ENCODE measurements around the gene FBXL14.
"Not testable (repeated sequence)": the region's sequence is repeated elsewhere in the genome, so short reads cannot be mapped to it uniquely, and the experiment has no call there.

FBXL14 gene

DNA sequence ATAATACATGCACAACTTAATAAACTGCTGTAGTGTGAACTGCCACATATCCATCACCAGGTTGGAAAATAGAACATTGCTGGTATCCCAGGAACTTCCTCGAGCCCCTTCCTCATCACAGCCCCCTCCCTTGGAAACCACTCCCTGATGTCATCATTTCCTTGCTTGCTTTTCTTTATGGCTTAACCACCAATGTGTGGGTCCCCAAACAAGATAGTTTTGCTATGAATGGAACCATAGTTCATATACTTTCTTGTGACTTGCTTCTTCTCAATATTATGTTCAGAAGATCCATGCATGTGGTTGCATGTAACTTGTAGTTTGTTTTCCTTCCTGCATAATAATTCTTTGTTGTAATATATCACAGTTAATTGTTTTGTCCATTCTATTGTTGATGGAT lies 25.7 kb upstream of the FBXL14 start:
- DNase-seq (ENCODE audit: low read depth, low spot score), result no peak

DNA sequence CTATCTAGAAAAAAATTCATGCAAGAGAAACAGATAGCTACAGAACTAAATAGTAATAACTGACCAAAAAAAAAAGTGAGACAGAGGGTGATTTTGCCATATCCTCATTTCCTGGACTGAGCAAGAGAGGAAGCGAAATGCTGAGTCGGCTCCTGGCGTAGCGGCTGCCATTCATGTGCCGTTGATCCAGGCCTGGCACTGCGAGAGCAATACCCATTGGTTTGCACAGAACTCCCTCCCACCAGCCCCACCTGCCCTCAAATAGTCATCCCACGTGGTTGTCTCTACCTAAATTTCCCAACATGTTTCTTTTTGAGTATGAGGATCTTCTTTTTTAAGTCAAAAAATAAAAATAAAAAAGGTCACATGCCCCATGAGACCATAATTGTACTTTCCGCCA lies 25.2 kb upstream of the FBXL14 start:
- no peak for DNase-seq (ENCODE audit: low read depth, low spot score)

DNA sequence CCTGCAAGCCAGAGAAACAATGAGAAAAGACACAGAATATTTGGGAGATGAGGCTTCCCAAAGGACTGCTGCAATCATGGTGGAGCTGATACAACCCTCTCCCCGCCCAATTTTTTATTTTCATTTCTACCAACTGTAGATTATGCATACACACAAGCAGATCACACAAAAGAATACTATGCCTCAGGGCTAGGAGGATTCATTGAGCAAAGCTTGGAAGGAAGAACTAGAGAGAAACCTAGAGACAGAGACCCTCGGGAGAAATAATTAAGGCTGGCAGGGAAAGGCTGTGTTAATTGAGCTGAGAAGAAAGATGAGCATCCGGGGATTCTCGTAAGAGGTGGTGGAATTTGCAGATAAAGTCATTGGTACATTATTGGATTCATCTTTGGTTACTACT lies 24.8 kb upstream of the FBXL14 start:
- no peak for DNase-seq (ENCODE audit: low read depth, low spot score)

- no peak for DNase-seq (ENCODE audit: low read depth, low spot score)
Observed at GRCh38 chr12:1618489-1618888, 24.1 kb upstream of the FBXL14 start.

DNA sequence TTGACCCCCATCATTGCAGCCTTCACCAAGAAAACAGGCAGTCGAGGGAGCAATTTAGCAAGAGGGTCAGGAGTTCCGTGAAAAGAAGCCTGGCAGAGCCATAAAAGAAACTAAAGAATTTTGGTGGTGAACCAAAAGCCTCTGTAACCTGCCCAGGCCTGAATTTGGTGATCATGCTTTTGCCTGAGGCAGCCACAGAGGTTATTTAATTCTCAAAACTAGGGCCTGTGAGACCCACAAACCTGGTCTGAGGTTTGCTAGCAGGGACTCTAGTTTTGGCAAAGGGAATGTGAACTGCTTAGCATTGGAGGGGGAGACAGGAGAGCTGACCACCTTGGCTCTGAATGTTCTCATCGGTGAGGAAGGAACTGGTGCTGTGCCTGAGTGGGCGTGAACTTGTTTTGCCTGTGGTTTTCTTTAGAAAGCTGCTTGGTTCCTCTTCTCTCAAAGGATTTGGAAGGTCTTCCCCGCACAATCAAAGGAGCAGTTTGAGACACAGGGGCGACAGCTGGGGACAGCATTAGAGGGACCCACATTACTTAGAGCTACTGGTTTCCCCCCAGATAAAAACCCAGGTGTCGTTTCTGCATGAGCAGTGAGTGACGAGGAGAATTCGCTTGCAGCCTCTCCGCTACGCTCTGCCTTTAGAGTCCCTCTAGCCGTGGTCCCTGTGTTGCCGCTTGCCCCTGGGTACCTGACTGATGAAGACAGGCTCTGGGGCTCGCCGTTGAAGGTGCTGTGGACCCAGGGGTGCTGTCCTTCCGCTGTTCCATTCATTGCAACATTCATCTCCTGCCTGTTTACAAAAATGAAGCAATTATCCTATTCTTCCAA lies 22.1 kb upstream of the FBXL14 start:
- DNase-seq (ENCODE audit: low read depth, low spot score), result no peak

DNA sequence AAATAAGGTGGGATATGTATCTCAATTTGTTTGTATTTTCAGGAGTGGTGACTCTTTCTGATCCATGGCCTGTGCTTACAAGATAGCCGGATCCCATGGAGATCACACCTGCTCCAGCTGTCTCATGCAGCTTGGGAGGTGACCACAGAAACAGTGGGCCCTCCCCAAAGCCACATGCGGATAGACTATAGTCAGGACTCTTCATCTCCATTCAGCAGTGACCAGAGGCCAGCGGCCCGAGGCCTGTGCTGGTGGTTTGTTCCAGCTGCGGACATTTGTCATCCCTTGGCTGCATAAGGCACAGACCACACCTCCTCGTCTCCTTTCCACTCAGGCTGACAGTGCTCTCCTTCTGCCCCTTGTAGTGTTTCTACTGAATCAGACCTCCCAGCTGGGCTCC lies 20.0 kb upstream of the FBXL14 start:
- DNase-seq (ENCODE audit: low read depth, low spot score), result no peak

GRCh38 chr12:1613860-1614259 lies 19.5 kb upstream of the FBXL14 start:
- no peak for DNase-seq (ENCODE audit: low read depth, low spot score)

- no peak for DNase-seq (ENCODE audit: low read depth, low spot score)
Observed at GRCh38 chr12:1611803-1612572, 17.6 kb upstream of the FBXL14 start.

GRCh38 chr12:1610072-1610643 lies 15.8 kb upstream of the FBXL14 start:
- DNase-seq (ENCODE audit: low read depth, low spot score), result no peak

DNA sequence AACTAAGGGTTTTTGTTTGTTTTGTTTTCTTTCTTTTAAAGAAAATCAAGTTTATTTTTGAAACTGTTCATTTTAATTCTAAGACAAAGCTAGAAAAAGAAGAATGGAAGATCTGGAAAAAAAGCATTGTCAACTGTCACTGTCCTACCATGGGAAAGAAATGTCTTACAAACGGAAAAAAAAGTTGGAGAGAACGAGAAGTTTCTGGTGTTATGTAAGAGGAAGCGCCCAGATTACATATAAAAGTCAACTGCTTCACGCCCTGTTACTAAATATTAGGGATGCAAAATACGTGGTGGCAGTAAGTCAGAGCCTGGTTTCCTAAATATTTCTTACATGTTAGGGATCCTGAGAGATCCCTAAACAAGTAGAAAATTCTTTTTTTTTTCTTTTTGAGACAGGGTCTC lies 14.3 kb upstream of the FBXL14 start:
- no peak for DNase-seq (ENCODE audit: low read depth, low spot score)

- DNase-seq (ENCODE audit: low read depth, low spot score), result no peak
Observed at GRCh38 chr12:1607940-1608712, 13.7 kb upstream of the FBXL14 start.

- no peak for DNase-seq (ENCODE audit: low read depth, low spot score)
Observed at GRCh38 chr12:1606021-1606622, 11.7 kb upstream of the FBXL14 start.

DNA sequence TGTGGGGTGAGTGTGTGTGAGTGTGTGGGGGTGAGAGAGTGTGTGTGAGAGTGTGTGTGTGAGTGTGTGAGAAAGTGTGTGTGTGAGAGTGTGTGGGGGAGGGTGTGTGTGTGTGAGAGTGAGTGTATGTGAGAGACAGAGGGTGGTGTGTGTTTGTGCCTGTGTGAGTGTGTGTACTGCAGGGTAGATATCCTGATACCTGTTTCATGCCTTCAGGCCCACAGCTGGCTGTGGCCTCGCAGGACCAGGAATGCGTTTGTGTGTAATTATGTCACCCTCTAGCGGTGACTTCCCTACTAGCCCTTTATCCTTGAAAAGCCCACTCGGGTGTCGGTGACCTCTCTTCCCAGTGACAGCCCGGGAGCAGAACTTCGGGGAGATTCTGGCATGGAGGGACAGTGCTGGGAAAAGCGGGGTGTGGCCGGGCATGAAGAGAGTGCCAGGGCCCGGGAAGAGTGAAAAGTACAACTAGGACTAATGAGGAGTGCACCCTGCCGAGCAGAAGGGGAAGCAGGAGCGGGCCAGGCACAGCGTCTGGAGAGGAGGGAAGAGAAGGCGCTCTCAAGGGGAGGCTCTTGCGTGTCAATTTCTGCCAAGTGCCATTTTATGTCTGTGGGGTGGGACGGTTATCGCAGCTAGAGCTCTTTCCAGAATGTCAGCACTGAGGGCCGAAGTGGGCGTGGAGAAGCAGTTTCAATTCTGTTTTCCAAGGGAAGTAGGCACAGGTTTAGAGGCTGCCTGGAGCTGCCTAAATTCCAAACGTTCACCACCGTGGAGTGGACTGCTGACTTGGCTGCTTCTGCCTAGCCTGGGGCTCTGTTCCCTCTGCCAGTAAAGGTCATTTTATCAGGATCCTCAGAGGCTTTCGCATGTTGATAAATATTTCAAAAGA lies 11.0 kb upstream of the FBXL14 start:
- no peak for DNase-seq (ENCODE audit: low read depth, low spot score)

DNA sequence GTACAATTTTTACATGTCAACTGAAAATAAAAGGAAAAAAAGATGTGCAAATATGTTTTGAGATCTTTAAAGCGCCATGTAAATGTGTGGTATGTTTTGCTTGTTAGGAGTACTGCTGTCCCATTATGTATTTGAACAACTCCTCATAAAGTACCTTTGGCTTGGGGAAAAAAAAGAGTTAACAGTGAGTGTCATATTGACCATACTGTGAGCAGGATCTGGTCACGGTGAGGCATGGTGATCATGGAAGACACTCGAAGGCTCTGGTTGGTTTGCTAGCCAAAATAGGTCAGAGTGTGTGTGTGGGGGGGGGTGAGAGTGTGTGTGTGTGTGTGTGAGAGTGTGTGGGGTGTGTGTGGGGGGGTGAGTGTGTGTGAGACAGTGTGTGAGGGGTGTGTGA lies 10.1 kb upstream of the FBXL14 start:
- no peak for DNase-seq (ENCODE audit: low read depth, low spot score)

GRCh38 chr12:1603269-1603993 lies 9.1 kb upstream of the FBXL14 start:
- DNase-seq (ENCODE audit: low read depth, low spot score), result no peak

DNA sequence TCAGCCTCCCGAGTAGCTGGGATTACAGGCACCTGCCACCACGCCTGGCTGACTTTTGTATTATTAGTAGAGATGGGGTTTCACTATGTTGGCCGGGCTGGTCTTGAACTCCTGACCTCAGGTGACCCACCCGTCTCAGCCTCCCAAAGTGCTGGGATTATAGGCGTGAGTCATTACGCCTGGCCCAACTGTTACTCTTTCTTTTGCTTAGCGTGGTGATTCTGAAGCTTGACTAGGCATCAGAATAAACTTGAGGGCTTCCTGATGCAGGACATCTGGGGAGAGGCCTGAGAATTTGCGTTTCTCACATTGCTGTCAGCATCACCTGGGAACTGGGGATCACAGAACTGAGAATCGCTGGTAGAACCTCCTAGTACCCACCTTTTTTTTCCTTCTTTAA lies 8.3 kb upstream of the FBXL14 start:
- not testable (repeated sequence) for DNase-seq (ENCODE audit: low read depth, low spot score)

- no peak for DNase-seq (ENCODE audit: low read depth, low spot score)
Observed at GRCh38 chr12:1598757-1599156, 4.4 kb upstream of the FBXL14 start.

DNA sequence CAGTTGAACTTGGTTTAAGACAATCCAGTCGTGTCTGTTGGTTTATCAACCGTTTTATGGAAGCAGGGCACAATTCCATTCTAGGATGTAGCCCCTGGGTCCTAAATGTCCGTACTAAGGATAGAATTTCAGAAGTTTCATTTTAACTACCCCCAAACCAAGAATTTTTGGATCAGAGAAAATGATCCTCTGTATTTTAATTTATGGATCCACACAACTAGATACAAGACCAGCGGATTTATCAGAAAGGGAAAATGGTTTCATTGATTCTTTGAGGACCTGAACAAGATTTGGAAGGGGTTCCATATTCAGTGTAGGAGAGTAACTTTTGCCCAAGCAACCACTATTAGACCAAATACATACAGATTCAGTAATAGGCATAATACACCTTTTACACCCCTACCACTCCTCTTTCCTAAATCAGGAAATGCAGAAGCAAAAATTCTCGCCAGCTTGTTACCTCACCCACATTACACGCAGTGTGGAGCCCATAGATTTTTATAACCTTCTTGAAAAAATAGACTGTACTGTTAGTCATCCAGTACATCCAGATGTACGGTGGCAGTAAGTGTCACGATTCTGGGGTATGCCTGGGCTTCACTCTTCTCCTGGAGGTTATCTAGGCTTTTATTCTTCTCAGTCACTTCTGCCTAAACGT lies 1.4 kb upstream of the FBXL14 start:
- DNase-seq (ENCODE audit: low read depth, low spot score), result no peak

DNA sequence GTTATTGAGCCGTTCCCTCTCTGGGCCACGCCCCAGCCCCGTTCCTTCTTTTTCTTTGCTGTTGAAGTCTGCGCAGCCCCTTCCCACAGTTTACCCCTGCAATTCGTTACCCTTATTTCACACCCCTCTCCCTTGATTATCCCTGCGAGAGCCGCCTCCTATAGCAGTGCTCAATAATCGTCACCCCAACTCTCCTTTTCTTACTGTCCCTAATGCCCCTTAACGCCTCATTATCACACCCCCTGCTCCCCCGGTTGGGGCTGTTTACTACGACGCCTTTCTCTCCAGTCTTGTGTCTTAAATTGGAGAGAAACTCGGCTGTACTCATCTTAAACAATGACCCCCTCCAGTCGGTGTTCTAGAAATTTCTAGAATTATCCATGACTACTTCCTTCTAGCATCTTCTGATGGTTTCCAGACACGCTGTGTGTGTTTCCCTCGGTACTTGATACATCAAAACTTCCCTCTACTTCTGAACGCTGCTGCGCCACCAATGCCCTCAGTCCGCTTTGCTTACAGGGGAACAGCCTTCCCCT lies 713 bp upstream of the FBXL14 start:
- DNase-seq (ENCODE audit: low read depth, low spot score), result no peak

Measured in iPS DF 19.7 (cell line).